HG03108 (cell line): ENCODE data around the gene PRSS16.
"Not testable (repeated sequence)": the region's sequence is repeated elsewhere in the genome, so short reads cannot be mapped to it uniquely, and the experiment has no call there.

Experiments
- ATAC-seq: cut with Tn5 transposase; IDR thresholded peaks from one replicate; pipeline ENCODE4 v1.9.1; 2021; ENCODE audit warnings: moderate library complexity; ENCODE audit not compliant: unreplicated experiment

The PRSS16 gene, protein sequence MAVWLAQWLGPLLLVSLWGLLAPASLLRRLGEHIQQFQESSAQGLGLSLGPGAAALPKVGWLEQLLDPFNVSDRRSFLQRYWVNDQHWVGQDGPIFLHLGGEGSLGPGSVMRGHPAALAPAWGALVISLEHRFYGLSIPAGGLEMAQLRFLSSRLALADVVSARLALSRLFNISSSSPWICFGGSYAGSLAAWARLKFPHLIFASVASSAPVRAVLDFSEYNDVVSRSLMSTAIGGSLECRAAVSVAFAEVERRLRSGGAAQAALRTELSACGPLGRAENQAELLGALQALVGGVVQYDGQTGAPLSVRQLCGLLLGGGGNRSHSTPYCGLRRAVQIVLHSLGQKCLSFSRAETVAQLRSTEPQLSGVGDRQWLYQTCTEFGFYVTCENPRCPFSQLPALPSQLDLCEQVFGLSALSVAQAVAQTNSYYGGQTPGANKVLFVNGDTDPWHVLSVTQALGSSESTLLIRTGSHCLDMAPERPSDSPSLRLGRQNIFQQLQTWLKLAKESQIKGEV

DNA sequence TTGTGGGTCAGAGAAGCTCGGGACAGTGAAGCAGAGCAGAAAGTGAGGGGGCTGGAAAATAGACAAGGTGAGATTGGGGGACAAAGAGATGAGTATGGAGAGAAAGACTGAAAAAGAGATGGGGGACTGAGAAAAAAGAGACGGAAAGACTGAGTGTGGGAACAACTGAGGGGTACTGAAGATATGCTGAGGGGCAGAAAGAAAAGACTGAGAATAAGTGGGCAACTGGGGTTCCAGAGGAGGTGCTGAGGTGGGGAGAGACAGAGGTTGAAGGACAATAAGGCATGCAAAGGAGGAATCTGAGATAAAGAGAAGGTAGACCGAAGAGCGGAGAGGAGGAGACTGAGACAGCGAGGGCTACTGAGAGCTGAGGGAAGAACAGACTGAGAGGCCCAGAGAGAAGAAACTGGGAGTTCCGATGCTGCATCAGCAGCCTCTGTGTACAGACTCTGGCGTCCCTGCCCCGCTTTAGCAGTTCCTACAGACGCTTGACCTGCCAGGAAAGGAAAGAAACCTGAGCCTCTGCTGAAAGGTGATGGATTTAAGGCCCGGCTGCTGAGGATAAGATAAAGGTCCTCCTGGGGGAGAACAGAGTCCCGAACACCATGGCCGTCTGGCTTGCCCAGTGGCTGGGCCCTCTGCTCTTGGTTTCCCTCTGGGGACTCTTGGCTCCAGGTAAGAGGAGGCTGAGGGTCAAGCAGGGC lies at the start of gene PRSS16:
PRSS16 (plus strand) TSS at position 569 of the 704 bp plus-strand sequence; CDS start at position 606, 37 bp downstream.
- no peak for ATAC-seq

DNA sequence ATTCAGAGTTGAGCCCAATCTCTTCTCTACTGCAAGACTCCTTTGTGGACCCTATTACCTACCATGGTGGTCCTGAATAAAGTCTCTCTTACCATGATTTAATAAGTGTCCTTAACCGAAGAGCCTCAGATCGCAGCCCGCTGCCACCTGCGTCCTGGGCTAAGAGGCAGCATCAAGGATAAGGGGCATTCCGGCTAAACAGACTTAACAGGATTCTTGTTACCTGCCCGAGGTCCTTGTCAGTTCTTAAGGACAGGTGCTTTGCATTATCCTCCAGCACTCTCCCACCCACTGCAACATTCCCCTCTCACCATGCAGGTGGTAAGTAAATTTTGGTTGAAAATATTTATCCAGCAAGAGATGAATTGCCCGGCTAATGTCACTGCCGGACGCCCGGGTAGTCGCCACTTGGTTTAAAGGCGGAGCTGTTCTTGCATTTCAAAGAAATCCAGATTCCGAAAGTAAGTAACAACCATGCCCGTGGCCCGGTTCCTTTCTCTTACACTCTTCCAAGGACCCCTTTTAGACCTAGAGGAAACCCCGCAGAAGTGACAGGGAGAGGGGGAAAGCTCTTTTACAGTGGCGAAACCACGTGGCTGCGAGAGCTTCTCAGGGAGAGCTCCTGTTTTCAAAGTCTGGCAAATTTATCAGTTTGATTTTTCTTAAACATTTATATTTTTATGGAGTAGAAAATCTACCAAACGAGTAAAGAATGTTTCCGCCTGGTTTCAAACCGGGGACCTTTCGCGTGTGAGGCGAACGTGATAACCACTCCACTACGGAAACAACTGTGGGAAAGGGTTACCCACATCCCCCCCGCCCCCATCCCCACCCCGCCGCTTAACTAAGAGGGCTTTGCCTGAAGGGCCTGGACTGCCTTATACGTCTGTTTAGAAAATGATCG lies 41.9 kb upstream of the PRSS16 start:
- no peak for ATAC-seq

DNA sequence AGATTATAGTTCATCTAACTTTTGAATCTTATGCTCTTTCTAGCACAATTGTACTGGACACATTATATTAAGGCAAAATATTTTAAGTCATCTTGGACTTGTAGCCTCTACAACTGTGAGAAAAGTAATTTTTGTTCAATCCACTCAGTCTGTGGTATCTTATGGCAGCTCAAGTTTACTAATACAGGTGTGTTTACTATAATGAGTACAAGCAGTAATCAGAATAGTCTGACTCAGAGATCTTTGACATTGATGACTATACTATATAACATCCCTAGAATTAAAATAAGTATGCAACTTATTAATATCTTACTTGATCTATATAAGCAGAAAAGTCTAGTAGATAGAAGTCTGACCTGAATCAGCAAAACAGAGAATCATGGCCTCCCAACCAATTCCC lies 40.7 kb upstream of the PRSS16 start:
- ATAC-seq: no peak

DNA sequence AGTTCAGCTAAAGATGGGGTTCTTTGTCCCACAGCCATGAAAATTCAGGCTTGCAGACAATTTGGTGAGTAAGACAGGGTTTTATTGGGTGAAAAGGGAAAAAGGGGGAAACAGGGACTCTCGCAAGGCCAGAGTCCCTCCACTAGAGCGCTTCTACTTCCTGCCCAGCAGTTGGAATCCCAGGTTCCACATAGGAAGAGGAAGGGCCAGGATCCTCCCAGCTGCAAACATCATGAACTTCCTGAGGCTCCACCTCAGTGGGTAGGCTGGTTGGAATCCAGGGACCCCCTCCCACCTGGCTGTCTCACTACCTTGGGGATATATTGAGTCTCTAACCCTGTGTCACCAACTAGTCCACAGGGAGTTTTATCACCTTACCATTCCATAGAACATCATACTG lies 39.5 kb upstream of the PRSS16 start:
- no peak for ATAC-seq

DNA sequence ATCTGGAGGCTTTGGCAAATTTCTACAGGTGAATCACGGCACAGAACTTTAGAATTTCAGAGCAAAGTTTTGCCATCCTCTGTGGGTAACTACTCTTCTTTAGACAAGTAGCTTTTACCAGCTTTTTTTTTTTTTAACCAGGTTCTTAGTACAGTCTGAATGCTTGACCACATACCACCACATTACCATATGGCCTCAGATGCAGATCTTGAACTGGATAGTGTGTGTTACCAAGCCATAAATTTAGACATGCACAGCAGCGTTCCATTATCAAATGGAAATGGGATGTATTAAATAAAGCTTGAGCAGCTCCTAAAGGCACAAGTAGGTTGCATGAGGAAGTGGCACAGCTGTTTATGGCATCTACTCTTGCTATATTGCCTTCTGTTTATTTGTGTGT lies 38.3 kb upstream of the PRSS16 start:
- no peak for ATAC-seq

DNA sequence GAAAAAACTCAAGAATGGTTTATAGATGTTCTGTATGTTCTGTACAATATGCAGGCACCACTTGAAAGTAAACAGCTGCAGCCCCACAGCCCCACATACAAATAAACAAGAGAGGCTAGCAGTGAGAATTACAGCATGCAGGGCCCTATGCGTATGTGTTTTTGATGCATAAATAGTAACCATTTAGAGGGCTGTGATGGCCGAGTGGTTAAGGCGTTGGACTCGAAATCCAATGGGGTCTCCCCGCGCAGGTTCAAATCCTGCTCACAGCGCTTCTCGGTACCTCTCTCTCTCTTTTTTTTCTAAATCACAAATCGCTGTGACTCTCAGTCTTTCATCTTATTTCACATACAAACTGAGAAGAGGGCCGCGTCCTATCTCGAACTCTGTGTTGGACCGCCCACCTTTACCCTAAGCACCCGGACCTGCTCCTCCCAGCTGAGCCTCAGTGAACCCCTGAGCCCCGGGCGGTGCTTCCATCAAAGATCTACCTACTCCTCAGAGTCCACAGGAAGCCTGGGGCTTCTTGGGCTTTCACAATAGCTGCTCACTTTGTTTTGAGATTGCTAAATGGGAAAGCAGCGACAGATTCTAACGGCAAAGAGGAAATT lies 37.7 kb upstream of the PRSS16 start:
- ATAC-seq: no peak

DNA sequence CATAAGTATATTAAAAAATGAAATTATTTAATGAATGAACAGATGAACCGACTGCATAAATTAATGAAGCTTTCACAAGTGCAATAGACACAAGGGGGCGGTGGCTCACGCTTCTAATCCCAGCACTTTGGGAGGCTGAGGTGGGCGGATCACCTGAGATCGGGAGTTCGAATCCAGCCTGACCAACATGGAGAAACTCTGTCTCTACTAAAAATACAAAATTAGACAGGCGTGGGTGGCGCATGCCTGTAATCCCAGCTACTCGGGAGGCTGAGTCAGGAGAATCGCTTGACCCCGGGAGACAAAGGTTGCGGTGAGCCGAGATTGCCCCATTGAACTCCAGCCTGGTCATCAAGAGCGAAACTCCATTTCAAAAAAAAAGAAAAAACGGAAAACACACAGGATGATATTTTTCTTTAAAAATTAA lies 34.4 kb upstream of the PRSS16 start:
- not testable (repeated sequence) for ATAC-seq

DNA sequence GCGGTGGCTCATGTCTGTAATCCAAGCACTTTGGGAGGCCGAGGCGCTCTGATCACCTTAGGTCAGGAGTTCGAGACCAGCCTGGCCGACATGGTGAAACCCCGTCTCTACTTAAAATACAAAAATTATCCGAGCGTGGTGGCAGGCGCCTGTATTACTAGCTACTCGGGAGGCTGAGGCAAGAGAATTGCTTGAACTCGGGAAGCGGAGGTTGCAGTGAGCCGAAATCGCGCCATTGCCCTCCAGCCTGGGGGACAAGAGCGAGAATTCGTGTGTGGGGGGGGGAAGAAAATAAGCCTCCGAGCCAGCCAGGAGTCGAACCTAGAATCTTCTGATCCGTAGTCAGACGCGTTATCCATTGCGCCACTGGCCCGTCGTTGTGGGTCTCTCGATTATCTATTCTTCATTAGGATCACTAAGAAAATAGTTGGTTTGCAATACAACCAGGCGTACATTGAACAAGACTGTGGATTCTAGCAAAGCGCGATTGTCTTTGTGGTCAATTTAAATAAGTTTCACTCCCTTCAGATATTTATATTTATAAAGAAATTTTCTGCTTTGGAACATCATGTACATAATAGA lies 33.9 kb upstream of the PRSS16 start:
- no peak for ATAC-seq

DNA sequence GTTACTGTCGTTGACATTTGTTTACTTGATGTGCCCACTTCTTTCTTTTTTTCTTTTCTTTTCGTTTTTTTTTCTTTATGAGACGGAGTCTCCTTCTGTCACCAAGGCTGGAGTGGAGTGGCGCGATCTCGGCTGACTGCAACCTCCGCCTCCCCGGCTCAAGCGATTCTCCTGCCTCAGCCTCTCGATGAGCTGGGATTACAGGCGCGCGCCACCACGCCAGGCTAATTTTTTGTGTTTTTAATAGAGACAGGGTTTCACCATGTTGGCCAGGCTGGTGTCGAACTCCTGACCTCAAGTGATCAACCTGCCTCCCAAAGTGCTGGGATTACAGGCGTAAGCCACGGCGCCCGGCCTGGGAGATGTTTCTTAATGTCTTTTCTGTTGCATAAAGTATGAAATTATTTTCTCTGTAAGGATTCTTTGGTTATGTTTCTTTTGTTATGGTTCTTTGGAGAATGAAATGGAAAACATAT lies 33.3 kb upstream of the PRSS16 start:
- no peak for ATAC-seq

DNA sequence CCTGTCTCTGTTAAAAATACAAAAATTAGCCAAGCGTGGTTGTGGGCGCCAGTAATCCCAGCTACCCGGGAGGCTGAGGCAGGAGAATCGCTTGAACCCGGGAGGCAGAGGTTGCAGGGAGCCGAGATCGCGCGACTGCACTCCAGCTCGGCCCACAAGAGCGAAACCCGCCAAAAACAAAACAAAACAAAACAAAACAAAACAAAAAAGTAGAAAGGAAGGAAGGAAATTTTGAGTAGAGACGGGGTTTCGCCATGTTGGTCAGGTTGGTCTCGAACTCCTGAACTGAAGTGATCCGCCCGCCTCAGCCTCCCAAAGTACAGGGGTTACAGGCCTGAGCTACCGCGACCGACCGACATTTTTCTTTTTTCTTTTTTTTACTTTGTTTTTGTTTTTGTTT lies 30.6 kb upstream of the PRSS16 start:
- ATAC-seq: no peak

DNA sequence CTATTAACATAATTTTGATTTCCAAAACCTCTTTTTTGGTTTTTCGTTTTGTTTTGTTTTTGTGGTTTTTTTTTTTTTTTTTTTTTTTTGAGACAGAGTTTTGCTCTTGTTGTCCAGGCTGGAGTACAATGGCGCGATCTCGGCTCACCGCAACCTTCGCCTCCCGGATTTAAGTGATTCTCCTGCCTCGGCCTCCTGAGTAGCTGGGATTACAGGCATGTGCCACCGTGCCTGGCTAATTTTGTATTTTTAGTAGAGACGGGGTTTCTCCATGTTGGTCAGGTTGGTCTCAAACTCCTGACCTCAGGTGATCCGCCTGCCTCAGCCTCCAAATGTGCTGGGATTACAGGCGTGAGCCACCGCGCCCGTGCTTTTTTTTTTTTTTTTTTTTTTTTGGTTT lies 24.5 kb upstream of the PRSS16 start:
- not testable (repeated sequence) for ATAC-seq

DNA sequence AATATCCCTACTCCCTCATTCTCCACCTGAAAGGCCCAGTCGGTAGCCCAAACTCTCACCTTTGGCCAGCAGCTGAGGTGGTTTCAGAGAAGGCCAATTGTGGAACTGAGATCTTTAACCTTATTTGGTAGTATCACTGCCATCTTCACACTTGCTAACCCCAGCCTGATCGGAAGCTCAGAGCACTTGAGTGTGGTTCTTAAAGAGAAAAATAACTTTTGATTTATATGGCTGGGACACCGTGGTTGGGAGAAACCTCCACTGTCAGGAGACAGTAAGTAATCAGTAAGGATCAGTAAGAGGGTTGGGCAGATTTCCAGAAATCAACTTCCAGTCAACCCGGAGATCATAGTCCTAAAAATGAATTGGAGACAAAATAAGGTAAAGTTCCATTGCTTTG lies 22.8 kb upstream of the PRSS16 start:
- no peak for ATAC-seq

DNA sequence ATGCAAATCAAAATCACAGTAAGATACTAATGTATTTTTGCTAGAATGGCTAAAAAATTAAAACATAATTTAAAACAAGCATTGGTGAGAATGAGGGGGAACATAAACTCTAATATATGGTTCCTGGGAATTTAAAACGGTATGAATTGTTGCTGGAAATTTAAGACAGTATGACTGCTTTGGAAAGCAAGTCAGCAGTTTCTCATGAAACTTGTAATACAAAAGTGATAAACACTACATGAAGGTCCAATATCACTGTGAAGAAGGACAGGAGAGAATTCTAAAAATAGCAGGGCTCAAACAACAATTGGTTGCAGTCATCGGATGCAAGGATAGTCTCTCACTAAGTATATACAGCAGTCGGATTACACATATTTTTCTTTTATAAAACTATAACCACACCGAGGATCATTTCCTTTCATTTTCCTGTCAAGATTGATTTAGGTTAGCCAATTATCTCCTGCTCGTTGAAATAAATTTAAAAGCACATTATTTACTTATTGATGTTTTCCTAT lies 18.5 kb upstream of the PRSS16 start:
- ATAC-seq: no peak

DNA sequence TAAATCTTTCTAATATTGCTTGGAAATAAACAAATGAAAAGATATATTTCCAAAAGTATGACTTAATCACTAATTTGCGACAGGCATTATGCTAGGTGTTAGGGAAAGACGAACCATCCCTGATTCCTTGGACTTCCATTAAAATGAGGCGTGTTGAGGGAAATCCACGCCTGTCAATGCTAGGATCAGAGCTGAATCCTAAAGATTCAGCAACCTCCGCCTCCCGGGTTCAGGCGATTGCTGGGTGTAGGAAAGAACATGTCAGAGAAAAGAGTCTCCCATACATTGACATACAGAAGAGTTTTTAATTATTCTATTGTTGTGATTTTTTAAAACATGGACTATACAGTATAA lies 16.8 kb upstream of the PRSS16 start:
- no peak for ATAC-seq

DNA sequence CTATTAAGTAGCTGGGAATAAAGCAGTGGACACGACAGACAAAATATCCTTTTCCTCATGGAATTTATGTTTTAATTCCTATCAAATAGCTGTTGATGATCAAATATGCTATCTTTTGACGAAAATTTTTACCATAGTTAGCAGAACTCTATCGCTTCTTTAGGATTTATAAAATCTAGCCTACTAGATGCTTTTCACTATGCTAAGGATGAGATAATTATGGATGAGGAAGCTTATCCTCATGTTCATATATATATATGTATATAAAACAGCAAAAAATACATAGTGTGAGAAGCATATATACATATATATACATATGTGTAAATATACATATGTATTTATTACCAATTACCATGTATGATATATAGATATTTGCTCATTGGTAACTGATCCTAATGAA lies 12.9 kb upstream of the PRSS16 start:
- no peak for ATAC-seq

DNA sequence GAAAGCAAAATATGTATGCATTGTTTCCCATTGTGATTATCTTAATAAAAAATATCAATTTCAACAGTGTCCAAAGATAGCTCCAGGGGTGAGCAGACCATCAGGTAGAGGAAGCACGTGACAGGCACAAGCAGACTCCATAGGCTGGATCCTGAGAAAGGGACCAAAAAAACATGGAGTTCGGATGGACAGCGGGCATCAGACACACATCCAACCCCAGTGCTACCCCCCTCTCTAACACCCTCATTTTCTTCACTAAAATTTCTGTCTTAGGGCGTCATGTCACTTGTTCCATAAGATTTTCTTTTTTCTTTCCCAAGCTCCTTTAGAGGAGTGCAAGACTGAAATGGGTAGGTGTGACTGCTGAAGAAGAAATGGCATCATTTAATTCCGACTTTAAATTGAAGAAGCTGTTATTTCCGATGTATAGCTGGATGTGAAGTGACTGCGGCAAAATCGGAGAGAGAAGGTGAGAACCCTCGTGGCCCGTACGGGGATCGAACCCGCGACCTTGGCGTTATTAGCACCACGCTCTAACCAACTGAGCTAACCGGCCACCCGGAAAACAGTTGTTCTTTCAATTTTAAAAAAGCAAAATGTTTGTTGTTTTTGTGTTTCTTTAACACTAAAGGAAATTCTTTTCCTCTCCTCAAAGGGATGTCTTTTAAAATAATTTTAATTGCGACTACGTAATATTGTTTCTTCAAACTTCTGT lies 10.3 kb upstream of the PRSS16 start:
- ATAC-seq: no peak

DNA sequence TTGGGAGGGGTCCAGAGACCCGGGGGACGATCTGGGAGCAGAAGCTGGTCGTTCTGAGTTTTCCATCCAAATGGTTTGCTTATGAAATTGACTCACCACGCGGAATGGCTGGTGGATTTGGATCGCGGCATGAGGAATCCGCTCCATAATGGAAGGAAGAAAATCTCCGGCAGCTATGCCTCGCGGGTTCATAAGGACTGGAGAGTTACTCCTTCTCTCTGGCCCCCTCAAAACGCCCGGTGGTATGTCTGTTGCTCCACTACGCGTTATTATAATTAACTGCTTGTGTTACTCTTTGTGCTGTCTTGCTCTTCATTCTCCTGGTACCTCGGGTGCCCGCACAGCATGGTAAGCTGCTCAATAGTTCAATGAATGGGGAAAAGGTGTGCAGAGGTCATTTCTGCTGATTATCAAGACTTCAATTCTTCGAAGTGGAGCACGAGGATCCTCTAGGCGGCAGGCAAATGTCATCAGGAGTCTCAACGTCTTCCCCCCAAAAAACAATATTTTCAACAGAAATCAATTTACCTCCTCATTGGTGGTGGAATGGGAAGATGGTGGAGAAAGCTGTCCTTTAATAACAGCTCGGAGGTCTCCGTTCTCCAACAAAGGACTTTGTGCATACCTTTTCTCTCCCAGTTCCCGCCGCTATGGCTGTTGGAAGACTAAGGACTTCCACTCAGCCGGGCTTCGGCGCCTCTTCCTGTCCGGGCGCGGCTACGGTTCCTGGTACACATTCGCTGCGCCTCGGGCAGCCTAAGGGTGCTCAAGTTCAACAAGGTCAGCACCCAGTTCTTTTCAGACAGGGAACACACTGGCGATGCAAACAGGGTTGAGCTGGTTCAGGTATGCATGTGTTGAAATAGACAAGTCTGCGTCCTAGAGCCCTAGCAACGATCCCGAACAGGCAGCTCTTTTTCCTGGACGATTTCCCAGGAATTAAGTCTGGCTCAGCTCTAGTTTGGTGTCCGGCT lies 9.2 kb upstream of the PRSS16 start:
- no peak for ATAC-seq

DNA sequence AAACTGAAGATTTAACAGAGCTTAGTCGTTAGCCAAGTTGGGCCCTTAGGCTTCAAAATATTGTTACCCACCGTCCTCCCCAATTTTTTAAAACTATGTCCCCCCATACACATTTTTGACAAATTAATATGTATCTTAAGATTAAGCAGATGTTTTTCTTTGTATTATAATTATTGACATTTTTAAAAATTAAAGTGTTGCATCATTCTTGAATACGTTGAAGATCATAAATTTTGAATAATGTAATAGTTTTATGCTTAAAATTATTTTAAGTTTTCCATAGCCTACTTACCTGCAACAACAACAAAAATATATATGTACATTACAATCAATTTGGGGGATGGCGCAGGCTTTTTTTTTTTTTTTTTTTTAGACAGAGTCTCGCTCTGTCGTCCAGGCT lies 8.2 kb upstream of the PRSS16 start:
- ATAC-seq: no peak
